ENCODE data around the gene MAP1B. TPM values are rescaled to one million over a fixed set of nuclear protein-coding genes. Genes with fewer than 3 reads are reported as not detected.

MAP1B gene
- total and polyA plus RNA-seq, 9 of the 15 experiments (the other 6 are each of a cell fraction or from before 2014, with no cell fraction given), result 5.2 to 66.1 (median 17.3) TPM

DNA sequence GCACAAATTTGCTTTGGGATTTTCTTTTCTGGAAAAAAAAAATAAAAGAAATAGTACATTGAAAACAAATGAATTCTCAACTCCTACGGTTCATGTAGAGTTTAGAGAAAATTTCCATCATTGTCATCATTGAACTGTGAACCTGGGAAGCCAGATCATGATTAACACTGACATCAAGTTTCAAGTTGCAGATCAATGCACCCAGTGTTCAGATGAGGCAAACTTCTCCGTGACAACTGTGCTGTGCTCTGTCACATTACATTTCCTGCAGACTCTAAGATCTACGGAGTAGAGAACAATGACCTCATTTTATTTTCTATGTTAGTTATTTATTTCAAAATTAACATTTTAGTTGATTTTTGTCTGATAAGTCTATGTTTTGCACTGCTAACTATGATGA, 99.7 kb downstream of the MAP1B start:
- Histone ChIP-seq H3K4me1 (replicated peaks in 1 of 2; ENCODE audit: control insufficient read depth in 2 of 2, insufficient read depth in 2 of 2, low read length in 2 of 2) (peaks cover 0 to 2% of the 10 kb centered on the region in 2 experiments; a peak in 1 of 5 replicates), H3K36me3 (ENCODE audit: control insufficient read depth, insufficient read depth, low read length) (peaks cover 56% of the 10 kb centered on the region), H3K4me2 (ENCODE audit: insufficient read depth, low read length) (no peak overlapping the region), H3K27ac (ENCODE audit: extremely low read depth, low read depth, low read length) (no peak overlapping the region), H3K79me2 (ENCODE audit: control insufficient read depth, insufficient read depth, low read length) (no peaks in the 10 kb centered on the region), H3K4me3 (no peak overlapping the region), H3K9me3 (replicated peaks; ENCODE audit: control insufficient read depth, insufficient read depth, low read depth, low read length) (no peaks in the 10 kb centered on the region), H2AFZ (ENCODE audit: low read depth, low read length) (no peak overlapping the region), H3K27me3 (ENCODE audit: control insufficient read depth in 2 of 2, insufficient read depth in 2 of 2, low read length in 2 of 2) (no peaks in the 10 kb centered on the region), H3K9ac (ENCODE audit: insufficient read depth in 1 of 2, low read depth in 2 of 2, low read length in 2 of 2) (no peak overlapping the region), H3K9me1 (ENCODE audit: control insufficient read depth, insufficient read depth, low read length) (peaks cover 3% of the 10 kb centered on the region), H4K20me1 (replicated peaks; ENCODE audit: control insufficient read depth, insufficient read depth, low read length) (no peaks in the 10 kb centered on the region)
- no peak for DNase-seq (ENCODE audit: extremely low read depth in 1 of 4, low spot score in 3 of 4)
- BruUV-seq (replicated peaks), result no TSS peak
- POLR2A ChIA-PET, result no interaction called here
- CTCF ChIA-PET (ENCODE audit: low intra/inter-chr PET ratio), result no interaction called here
- 89% methylated on average over 3 of the region's 3 CpGs for WGBS (ENCODE audit: insufficient coverage, low coverage, missing lambda C conversion rate)
- no peak for ATAC-seq
- intact Hi-C loops (cut with micrococcal nuclease) (no loop called here), in situ Hi-C loops (cut with MboI) (no loop called here)
- TF ChIP-seq CEBPB (tag; IDR thresholded peaks at IDR 0.05) (no peak), FOXK1 (CRISPR knock-in tag; IDR thresholded peaks at IDR 0.05; ENCODE audit: borderline replicate concordance) (no peak), RAD51 (IDR thresholded peaks at IDR 0.05; ENCODE audit: borderline replicate concordance, low read depth) (no peak), ZNF699 (CRISPR knock-in tag; IDR thresholded peaks at IDR 0.05; ENCODE audit: insufficient replicate concordance) (no peak), RBM22 (IDR thresholded peaks at IDR 0.05; ENCODE audit: low read depth, low read length, poor library complexity, severe bottlenecking) (peak; percentile 21)
- no peak for FAIRE-seq

DNA sequence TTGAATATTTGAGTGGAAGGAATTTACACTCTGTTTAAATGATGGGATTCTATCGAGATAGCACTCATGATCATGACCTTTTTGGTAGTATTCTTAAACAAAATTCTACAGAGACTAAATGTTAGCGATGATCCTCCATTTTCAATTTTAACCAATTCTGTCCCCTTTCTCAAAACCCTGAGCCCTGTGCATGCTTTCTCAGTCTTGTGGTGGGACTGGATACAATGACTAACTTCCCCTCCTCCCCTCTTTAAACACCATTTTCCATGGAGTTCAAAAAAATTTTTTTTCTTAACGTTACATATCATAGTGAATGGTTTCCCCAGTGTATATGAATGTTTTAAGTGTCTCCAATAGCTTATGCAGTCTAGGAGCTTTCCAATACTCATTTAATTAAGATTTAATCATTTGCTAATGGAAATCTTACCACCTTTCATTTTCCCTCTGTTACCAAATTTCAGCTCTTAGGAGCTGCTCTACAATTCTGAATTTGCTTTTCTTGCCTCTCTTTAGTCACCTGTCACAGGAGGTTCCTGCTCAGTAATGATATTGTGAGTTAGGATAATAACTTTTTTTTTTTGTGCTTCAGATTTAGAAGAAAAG, 101.2 kb downstream of the MAP1B start:
- ChIA-PET POLR2A (interaction anchor here (0.6 to 1.5 kb wide), 6 partner anchors 8 to 72 kb away, joined by 3 read pairs; no protein-coding TSS in a partner anchor), CTCF (ENCODE audit: low intra/inter-chr PET ratio) (no interaction called here)
- peaks cover 3% of the 10 kb centered on the region for H3K9me1 ChIP-seq (ENCODE audit: control insufficient read depth, insufficient read depth, low read length)
- no peaks in the 10 kb centered on the region for H3K9me3 ChIP-seq (replicated peaks; ENCODE audit: control insufficient read depth, insufficient read depth, low read depth, low read length)
- peaks cover 0 to 2% of the 10 kb centered on the region in 2 experiments; a peak in 1 of 5 replicates for H3K4me1 ChIP-seq (replicated peaks in 1 of 2; ENCODE audit: control insufficient read depth in 2 of 2, insufficient read depth in 2 of 2, low read length in 2 of 2)
- no peak overlapping the region for H3K9ac ChIP-seq (ENCODE audit: insufficient read depth in 1 of 2, low read depth in 2 of 2, low read length in 2 of 2)
- no peak overlapping the region for H2AFZ ChIP-seq (ENCODE audit: low read depth, low read length)
- DNase-seq (ENCODE audit: extremely low read depth in 1 of 4, low spot score in 3 of 4) (no peak), FAIRE-seq (no peak), ATAC-seq (no peak)
- in situ Hi-C loops (cut with MboI), result no loop called here
- BruUV-seq (replicated peaks), result no TSS peak
- no peak overlapping the region for H3K27ac ChIP-seq (ENCODE audit: extremely low read depth, low read depth, low read length)
- no peak overlapping the region for H3K4me2 ChIP-seq (ENCODE audit: insufficient read depth, low read length)
- intact Hi-C loops (cut with micrococcal nuclease), result no loop called here
- H3K36me3 ChIP-seq (ENCODE audit: control insufficient read depth, insufficient read depth, low read length), result peaks cover 42% of the 10 kb centered on the region
- H3K79me2 ChIP-seq (ENCODE audit: control insufficient read depth, insufficient read depth, low read length), result no peaks in the 10 kb centered on the region
- 77% methylated on average over 3 of the region's 3 CpGs for WGBS (ENCODE audit: insufficient coverage, low coverage, missing lambda C conversion rate)
- H4K20me1 ChIP-seq (replicated peaks; ENCODE audit: control insufficient read depth, insufficient read depth, low read length), result no peaks in the 10 kb centered on the region
- no peaks in the 10 kb centered on the region for H3K27me3 ChIP-seq (ENCODE audit: control insufficient read depth in 2 of 2, insufficient read depth in 2 of 2, low read length in 2 of 2)
- no peak for TF ChIP-seq ZNF436 (CRISPR knock-in tag; IDR thresholded peaks at IDR 0.05)
- 0 out of 2 replicates have a peak, but pooled peaks have one; percentile 23 for TF ChIP-seq POLR2G (IDR thresholded peaks at IDR 0.05; ENCODE audit: low read depth, low read length)
- no peak overlapping the region for H3K4me3 ChIP-seq

Measured in K562 (cell line).